Activated T-cell treated with anti-CD3 and anti-CD28 coated beads for 4 hours (primary cell): ENCODE measurements around the gene NUAK2.

Source experiments
- DNase-seq: peaks from one replicate; pipeline ENCODE4 v3.0.0-alpha.2; 2020

NUAK2 gene

DNA sequence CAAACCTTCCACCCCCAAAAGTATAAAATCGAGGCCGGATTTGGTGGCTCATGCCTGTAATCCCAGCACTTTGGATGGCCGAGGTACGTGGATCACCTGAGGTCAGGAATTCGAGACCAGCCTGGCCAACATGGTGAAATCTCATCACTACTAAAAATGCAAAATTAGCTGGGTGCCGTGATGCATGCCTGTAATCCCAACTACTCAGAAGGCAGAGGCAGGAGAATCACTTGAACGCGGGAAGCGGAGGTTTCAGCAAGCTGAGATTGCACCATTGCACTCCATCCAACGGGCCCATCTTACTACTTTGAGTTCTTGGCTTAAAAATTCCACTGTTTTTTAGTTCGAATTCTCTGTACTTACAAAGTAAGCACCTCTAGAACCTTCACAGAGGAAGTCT lies 24.2 kb upstream of the NUAK2 start:
- DNase-seq, result no peak

DNA sequence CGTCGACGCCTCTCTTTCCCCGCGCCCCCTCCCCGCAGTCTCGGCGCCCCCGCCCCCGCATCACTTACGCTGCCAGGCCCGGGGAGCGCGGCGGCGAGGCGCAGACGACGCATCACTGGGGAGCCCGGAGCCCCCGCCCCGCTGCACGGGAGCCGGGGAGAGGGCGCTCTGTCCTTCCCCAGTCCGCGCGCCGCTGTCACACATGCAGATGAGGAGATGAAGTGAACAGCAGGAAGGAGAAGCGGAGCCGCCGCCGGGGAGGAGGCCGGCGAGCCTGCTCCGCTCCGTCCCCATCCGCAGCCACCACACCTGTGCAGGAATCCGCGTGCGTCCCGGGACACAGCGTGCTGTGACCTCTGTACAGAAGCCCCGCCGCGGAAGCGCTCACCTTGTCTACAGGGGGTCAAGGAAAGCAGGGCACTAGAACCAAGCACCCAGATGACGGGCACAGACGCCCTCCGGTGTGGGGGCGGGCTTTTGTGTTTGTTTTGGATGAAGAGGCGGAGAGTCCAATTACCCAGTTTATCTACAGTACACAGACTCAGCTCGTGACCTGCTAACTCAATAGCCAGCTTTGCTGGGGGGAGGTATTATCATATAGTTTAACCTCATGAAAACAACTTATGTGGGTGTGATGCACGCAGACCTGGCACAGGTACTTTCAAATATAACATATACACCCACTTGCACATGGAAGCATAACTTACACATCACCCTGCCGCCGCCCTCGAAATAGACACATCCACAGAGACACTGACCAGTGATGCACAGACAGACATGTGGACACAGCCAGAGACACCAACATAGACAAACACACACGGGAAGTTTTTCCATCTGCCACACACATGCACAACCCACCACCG lies 22.8 kb upstream of the NUAK2 start:
- DNase-seq, result peak; percentile 60

DNA sequence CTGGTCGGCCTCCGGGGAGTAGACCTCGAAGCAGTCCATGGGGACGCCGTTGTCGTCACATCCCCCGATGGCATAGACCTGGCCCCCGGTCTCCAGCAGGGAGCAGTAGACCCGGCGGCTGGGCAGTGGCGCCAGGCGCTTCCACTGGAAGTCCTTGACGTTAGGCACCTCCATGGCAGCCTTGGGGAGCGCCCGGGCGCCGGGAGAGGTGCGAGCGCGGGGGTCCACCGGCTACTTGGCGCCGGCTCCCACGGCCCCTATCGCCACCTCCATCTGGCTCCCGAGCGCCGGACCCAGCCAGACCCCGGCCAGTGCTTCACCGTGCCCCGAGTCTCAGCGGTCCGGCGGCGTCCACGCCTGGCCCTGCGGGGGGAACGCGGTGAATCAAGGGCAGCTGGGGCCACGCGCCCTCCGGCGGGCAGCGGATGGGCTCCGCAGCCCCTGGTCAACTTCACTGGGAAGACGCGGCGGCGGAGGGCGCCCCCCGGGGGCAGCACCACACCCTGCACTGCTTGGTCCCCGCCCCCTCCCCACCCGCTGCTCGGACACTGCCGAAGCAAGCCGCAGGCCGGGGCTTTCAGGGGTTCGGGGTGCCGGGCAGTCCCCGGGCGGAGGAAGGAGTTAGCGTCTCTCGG lies 22.0 kb upstream of the NUAK2 start:
- no peak for DNase-seq

GRCh38 chr1:205342986-205343385 lies 21.4 kb upstream of the NUAK2 start:
- no peak for DNase-seq

DNA sequence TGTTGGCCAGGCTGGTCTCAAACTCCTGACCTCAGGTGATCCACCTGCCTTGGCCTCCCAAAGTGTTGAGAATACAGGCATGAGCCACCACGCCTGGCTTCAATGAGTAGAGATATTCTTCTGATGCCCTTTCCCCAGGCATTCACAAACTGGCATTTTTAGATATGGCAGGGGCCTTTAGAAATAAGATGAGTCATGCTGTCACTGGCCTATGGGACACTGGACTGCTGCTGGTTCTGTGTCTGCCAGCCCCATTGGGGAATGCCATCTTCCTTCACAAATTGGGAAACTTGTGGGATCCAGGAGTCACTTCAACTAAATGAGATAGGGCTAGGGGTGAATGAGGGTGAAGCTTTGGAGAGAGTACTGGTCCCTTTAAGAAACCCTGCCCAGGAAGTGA lies 19.1 kb upstream of the NUAK2 start:
- DNase-seq, result no peak

GRCh38 chr1:205339717-205340116 lies 18.2 kb upstream of the NUAK2 start:
- DNase-seq, result no peak

DNA sequence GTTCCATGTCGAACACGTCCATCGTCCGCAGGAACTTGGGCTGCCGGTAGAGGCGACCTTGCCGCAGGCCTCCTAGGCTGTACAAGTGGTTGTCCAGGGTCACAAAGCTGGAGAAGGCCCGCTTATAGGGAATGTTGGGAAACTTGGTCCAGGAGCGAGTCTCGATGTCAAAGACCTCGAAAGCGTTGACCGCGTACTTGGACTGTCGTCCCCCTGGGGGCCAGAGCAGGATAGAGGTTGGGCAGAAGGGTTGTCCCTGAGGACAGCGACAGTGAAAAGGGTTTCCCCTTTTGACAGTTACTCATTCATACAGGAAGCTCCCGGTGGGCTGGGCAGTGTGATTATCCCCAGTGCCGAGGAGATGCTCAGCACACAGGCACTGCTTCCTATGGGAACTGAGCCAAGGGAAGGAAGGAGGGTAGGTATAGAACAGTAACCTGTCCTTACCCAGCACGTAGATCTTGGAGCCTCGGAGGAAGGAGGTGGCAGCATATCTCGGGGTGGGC lies 17.7 kb upstream of the NUAK2 start:
- DNase-seq, result no peak

DNA sequence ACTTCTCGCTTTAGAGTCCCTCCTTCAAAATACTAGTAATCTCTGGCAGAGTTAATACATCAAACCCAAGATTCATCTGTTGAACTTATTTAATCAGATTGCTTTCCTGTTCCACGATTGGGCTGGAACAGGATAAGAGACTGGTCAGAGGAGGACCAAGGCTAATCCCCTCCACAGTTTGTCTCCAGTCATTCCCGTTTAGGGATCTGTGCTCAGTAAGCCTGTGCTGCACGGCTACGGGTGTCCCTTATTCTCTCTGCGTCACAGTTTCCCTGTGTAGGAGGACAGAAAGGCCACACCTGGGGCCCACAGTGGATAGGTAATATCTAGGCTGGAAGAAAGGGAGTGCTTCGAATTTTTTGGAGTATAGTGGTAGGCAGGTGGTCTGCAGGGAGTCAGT lies 16.5 kb upstream of the NUAK2 start:
- no peak for DNase-seq

DNA sequence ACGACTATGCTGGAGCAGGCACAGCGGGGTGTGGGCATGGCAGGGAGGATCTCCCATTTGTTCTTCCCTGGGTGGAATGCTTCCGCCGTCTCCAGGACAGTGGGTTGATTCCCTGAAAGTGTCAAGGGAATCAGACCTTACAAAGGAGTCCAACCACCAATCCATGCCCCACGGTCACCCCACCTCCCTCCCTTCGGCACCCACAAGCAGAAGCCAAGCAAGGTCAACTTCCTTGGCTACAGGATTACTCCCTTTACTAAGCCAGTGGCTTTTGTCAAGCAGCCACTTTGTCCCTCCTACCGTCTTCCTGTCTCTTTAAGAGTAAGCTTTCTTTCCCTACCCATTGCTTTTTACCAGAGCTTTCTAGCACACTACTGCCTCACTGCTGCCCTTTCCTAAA lies 15.9 kb upstream of the NUAK2 start:
- no peak for DNase-seq

DNA sequence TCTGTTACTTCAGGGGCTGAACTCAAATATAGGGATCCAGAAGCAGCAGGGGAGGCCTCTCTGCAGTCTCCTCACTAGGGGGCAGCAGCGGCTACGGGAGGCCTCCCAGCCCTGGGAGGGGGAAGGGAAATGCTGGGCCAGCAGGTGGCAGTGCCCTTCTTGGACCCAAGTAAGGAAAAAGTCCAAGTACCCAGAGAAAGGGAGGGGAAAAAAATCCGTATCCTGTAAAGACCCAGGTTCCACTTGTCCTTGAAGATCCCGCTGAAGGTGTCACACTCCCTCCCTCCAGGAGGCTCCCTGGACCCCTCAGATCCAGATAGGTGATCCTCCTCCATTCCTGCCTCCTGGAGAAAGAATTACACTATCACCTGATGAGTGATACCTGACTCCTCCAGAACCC lies 14.1 kb upstream of the NUAK2 start:
- DNase-seq, result peak; percentile 69

DNA sequence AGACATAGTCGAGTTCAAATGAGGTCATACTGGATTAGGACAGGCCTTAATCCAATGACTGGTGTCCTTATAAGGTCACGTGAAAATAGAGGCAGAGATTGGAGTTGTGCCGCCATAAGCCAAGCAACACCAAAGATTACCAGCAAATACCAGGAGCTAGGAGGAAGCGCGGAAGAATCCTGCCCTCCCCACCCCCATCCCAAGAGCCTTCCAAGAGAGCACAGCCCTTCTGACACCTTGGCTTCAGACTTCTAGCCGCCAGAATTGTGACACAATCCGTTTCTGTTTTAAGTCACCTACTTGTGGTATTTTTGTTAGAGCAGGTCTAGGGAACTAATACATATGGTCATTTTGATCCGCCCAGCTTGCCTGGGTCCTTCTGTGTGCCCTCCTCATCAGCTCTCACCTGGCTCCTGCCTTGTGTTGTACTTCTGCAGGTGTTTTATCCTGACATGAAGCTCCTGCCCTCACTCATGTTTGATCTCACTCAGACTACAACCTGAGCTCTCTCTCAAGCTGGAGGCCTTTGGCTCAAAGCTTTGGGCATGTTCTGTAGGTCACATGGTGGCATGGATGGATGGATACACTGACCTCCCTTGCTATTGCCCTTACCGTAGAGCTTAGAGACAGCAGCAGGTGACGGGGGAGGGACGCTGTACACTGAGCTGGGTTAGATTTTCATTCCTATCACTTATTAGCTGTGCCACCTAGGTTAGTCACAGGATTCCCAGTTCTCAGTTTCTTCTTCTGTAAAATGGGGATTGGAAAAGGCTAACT lies 10.7 kb upstream of the NUAK2 start:
- DNase-seq, result no peak

GRCh38 chr1:205330150-205330549 lies 8.6 kb upstream of the NUAK2 start:
- no peak for DNase-seq

DNA sequence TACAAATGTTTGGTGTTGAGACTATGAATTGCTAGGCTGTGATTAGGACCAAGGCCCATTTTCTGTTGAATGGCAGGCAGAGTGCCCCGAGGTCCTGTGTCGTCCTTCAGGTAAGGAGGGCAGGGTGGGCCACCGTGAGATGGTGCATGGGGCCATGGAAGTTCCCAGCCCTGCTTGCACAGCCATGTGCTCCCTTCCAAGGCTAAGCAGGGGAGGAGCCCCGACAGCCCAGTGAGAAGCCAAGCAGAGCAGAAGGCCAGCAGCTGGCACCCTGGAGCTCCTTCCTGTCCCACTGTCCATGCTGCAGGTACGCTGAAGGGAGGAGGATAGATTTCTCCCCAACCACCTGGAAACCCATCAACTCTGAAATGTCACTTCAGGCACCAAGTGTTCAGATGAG lies 8.2 kb upstream of the NUAK2 start:
- DNase-seq, result no peak

- no peak for DNase-seq
Measured at GRCh38 chr1:205328476-205328875, 6.9 kb upstream of the NUAK2 start.

DNA sequence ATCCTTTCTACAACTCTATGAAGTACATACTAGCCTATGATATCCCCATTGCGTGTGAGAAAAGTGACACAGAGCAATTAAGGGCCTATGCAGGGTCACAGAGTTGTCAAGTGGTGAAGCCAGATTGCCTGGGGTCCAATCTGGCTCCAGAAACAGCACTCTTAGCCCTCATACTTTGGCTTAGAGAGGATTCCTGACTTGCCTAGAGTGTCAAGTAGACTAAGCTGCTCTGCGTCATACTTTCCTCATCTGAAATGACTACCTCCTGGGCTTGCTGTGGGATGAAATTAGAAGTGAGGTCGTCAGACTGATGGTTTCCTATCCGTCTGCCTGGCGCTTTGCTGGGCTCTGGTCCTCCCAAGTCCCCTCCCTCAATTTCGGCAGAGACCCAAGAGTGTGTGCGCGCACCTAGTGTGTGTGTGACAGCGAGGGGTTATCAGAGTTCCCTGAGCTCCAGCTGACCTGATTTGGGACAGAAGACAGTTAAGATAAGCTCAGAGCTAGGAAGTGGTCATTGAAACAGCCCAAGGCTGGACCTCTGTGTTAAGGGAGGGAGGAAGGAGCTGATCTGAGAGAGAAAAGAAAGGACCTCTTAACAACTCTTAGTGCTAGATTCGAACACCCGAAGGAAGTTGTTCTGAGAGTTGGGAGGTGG lies 5.4 kb upstream of the NUAK2 start:
- no peak for DNase-seq

- DNase-seq, result peak; percentile 44
Measured at GRCh38 chr1:205325334-205325884, 3.9 kb upstream of the NUAK2 start.

GRCh38 chr1:205324781-205325180 lies 3.2 kb upstream of the NUAK2 start:
- no peak for DNase-seq

GRCh38 chr1:205323794-205324193 lies 2.2 kb upstream of the NUAK2 start:
- no peak for DNase-seq

DNA sequence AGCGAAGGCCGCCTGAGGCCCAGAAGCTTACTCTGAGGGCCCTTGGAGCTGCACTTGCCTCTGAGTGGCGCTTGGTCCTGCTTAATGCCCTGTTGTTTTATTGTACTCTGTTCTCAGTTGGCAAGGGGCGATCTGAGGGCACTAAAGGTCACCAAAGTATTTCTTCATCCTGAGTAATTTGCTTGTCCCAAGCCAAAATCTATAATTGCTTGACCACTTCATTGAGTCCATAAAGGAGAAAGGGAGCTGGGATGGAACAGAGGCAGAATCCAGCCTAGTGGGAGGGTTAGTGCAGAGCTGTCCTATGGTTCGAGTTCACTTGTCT lies 376 bp upstream of the NUAK2 start:
- DNase-seq, result no peak

GRCh38 chr1:205319081-205320018 lies 2.2 kb downstream of the NUAK2 start:
- no peak for DNase-seq

DNA sequence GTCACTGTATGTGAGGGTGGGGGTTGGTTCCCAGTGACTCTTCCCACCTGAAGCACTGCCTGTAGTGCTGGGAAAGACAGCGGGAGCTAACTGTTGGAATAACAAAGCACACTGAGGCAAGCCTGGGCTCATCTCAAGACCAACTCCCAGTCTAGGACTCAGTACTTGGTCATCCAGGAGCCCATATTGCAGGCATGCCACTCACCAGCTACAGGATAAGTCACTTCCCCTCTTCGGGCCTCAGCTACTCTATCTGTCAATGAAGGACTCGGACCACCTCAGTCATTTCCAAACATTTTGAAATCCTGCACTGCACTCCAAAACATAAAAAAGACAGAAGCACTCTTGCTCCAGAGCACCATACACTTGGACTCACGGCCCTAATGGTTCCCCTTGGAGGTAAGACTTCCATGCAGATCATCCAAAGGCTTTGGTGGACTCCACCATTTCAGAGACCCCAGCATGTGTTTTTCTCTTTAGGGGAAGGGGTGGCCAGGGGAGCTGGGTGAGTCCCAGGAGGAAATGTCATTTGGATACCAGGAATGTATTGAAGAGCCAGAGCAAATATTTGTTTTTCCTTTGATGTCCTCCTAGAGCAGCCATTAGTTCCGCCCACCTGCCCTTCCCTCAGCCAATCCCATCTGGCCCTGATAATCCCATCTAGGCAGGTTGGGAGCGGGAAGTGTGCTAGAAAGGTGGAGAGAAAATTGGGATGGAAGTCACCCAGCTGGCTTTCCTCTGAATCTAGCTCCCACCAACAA lies 3.1 kb downstream of the NUAK2 start:
- DNase-seq, result no peak
